Stimulated activated CD4-positive, alpha-beta T cell treated with anti-CD3 and anti-CD28 coated beads, Interleukin-2, amount 100 ng/mL, for 24 hours (primary cell): Measurements from ENCODE around the gene SLC24A4.

Experiments
- DNase-seq, 2 donors: peaks; one replicate each; pipeline ENCODE4 v3.0.0-alpha.2; 2020

Gene SLC24A4

DNA sequence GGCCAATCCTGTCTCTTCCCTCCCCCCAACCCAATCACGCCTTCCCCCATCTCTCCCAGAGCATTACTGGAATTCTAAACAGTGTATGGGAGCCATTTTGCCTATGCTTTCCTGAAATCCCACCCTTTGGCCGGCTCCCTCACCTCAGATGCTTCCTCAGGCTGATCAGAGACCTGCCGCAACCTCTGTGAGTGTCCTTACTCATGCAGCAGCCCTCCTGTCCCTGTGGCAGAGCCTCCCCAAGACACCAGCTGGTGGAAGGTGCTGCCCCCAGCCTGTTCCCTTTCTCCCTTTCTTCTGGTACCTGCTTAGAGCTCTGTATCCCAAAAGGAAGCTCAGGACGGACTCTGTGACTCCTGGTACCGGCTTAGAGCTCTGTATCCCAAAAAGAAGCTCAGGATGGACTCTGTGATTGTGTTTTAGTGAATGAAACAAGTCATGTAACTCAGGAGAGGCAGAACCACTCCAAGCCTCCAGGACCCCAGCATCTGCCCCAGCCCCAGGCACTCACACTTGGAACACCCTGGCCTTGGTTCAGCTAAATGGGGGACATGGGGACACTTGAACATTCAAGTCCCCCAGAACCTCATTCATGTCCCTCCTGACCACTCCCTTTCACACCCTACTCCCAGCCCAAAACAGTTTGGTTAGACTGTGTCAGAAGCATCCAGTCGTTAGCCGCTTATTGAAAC, 161.3 kb downstream of the SLC24A4 start:
- DNase-seq, result no peak

DNA sequence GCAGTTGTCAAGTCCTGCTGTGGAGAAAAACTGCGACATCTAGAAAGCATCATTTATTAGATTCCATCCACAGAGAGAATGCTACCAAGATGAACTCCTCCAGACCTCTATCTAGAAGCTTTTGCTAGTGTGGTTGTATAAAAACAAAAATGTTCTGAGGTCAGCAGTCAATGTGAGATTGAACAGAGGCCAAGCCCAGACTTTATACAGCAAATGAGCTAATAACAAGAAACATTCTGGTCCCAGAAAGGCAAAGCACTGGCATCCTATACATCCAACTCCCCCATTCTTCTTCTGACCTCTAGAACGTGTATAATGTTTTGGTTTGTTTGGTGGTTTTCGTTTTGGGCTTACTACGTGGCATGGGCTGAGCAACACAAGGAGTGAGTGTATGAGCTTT, 163.9 kb downstream of the SLC24A4 start:
- DNase-seq, result no peak

DNA sequence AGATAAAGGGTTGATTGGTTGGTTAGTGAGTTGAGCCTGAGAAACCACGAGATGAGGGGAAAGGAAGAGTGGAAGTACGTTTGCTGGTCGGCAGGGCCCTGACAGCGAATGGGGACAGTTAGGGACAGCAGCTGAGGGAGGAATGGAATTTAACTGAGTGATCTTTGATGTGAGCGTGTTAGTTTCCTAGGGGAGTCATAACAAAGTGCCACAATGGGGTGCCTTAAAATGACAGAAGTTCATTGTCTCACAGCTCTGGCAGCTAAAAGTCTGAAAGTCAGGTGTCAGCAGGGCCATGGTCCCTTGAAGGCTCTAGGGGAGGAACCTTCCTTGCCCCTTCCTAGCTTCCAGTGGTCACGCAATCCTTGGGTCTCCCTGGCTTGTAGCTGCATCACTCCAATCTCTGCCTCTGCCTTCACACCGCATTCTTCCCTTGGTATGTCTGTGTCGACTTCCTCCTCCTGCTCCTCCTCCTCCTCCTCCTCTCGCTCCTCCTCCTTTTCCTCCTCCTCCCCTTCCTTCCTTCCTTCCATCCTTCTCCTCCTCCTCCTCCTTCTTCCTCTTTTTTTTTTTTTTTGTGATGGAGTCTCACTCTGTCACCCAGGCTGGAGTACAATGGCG, 164.7 kb downstream of the SLC24A4 start:
- DNase-seq, result no peak

DNA sequence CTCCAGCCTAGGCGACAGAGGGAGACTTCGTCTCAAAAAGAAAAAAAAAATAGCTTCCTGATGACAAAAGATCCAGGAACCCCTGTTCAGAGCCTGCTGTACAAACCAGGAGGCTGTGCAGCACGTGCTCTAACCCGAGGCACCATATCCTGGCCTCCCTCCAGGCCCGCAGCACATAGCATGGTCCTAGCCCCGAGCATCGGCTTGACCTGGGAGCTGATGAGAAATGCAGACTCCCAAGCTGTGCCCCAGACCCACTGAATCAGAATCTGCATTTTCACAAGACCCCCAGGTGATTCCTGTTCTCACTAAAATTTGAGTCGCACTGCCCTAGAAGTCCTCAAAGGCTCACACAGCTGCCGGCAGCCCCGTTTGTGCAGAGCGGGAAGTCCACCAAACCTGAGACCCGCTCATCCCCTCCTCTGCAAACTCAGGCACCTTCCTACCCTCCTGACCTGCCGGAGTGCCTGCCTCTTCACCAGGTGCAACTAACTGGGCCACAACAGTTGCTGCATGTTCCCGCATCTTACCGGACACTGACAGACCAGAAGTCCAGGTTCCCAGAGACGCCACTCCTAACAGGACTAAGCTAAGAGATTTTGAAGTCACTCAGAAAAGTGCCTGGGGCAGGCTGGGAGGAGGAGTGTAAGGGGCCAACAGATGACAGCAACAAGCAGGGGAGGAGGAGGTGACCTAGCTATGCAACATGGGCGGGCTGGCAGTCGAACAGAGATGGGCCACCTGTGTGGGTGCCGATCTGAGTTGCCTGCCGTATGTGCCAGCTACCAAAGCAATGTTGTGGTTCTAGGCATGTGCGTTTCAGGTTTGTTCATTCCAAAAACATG, 166.7 kb downstream of the SLC24A4 start:
- no peak for DNase-seq

DNA sequence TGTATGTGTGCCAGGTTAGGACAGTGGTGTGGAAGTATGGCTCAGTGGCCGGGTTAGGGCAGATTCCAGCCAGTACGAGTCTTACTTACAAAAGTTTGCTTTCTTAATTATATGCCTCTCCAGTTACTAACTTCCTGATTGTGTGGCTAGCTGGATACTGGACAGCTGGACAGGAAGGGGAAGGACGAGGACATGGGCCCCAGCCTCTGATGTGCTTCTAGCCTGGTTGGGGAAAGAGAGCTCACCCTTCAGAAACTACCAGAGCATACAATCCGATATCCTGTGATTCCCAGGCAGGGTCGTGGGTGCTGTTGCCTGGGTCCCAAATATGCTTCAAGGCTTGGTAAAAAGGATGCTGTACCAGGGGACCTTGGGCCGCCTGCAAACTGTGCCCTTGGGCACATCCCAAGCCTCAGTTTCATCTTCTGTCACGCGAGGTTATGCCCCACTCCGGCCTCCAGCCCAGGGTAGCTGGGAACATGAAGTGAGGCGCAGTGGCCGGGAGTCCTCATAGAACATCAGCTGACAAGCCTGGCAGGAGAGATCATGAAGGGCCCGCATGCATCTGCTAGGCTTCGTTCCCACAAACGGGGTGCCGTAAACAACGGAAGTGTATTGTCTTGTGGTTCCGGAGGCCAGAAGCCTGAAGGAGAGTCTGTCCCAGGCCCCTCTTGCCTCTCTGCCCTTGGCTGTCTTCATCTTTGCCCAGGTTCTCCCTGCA, 167.4 kb downstream of the SLC24A4 start:
- DNase-seq, result no peak

DNA sequence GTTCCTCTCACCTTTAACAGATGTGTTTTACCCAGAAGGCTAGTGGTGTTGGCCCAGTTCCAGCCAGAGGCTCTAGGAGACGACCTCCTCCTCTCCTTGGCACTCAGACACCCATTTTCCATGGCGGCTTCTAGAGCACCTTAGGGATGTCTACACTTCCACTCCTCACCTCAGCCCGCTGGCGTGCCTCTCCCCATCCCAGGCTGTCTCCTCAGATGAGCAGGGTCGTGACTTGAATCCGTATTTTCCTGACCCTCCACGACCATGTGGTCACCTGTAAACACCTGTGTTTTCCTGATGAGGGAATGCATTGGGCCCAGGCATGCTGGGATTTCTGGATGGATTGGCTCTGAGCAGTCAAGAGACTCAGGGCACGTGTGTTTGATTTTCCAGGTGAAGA, 168.8 kb downstream of the SLC24A4 start:
- no peak for DNase-seq

DNA sequence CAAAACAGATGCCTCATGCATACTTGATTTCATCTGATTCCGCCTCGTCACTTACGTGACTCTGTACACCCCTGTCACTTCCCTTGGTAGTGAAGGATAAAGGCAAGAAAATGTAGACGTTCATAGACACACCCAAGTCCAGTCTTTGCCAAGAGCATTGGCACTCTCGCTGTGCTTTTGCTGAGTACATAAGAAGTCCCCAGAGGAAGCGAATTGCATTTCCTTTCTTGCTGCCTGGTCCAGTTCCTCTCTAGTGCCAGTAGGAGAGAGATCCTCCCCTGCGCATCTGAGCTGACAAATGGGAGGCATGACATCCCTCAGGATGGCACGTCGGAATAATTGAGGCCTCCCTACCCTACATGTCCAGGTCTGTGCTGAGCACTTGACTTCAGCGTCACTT, 169.3 kb downstream of the SLC24A4 start:
- DNase-seq, result no peak

DNA sequence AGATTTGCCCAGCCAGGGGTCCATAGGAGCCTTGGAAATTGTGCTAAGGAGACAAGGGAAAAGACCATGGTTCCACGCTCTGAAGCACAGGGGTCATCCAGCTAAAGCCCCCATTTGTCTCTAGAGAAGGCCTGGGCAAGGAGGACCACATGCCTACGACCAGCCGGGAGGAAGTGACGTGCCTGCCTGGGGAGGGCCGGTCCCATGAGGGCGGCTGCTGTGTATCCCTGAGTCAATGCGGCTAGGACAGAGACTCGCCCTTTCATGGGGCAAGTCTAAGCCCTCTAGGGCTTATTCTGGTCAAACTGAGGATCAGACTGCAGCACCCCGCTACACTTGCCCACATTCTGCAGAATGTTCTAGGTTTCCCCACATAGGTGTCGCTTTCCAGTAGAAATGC, 170.1 kb downstream of the SLC24A4 start:
- no peak for DNase-seq

DNA sequence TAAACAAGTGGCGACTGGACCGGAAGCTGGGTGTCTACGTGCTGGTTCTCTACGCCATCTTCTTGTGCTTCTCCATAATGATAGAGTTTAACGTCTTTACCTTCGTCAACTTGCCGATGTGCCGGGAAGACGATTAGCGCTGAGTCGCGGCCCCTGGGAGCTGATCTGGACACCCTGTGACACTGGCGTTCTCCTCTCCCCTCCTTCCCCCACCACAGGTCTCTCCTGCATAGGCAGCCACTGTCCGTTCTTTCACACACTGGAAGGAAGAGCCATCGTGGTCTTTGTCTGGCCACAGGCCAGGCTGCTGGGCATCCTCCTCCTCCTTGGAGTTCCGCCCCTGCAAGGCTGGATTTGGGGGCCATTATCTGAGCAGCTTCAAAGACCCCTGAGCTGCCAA, 170.5 kb downstream of the SLC24A4 start:
- DNase-seq, result no peak

DNA sequence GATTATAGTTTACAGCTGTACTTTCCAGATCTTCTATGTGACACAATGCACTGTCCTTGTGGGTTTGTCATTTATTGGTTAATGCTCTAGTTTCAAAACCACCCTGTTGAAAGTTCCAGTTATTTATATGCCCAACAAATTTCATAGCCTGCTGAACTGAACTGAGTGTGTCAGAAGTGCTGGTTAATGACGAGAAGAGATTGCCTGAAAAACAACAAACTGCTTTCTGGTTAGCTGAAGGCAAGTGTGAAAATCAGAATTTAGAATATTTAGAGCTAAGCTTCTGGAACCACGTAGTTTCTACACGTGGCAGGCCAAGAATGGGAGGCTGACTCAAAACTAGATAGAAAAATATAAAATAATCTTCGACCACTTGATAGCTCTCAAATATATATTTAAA, 171.5 kb downstream of the SLC24A4 start:
- DNase-seq, result no peak

DNA sequence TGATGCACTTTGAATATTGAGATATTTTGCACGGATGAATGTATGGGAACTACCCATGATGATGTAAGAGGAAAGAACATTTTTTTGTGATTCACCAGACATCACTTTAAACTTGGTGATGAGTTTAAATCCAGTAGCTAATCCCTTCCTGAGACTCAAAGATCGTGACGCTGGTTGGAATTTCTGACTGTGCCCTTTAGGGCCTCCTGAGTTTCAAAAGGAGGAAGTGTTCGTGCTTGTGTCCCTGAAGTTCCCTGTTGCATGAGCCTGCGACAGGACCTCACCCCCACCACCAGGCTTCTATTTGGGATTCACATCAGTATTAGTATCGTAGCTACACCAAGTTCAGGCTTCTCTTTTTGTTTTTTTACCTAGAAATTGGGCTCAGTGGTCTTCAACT, 172.1 kb downstream of the SLC24A4 start:
- no peak for DNase-seq

DNA sequence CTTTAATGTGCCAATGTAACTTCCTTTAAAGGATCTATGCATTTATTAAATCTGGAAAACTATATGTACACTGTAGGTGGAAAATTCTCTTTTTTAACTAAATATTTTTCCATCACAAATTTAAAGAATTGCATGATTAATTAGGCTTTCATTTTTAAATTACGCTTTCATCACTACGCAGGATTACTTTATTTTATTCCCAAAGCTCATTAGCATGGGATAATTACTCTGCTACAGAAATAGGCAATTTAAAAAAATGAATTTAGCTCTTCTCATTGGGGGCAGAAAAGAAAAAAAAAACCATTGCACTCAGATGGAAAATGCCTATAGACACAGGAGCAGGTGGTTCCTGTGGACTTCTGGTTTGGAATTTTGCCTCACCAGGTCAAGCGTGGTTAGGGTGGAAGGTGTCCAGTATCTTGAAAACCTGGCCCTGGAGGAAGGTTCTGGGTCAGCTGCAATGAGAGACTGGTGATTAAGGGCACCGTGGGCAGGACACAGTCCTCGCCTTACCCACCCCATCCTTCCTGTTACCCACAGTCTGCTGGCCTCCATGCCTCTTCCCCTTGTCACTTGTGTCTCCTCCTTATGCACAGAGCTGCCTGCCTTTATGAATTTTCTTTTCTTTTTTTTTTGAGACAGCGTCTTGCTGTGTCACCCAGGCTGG, 173.4 kb downstream of the SLC24A4 start:
- no peak for DNase-seq

DNA sequence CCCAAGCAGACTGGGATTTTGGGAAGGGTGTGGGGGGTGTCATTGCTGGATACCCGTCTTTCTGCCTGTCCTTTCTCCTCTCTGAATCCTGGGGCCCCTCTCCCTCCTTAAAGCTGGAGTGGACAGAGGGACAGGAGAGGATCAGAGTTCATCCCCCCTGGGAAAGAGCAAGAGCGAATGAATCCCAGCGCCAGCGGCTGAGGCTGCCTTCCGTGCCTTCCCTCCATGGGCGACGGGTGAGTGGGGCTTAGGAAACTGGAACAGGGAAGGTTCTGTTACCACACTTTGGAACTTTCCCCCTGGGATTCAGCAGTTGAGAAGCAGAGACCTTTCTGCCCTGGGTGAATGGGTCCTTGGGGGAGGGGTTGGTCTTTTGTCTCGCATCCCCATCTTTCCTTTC, 174.4 kb downstream of the SLC24A4 start:
- DNase-seq, result no peak

DNA sequence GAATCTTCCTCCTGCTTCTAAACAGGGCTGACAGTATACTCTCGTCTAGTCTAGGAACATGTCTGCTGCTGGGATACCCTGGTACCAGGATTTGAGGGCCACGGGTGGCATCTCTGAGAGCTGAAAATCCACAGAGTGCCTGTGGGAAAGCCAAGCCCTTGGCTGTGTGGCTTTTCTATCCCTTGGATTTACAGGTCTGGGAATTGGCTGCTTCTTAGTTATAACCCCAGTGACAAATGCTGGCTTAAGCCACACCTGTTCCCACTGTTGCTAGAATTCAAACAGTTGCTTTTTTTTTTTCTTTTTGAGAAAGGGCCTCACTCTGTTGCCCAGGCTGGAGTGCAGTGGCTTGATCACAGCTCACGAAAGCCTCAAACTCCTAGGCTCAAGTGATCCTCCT, 176.3 kb downstream of the SLC24A4 start:
- DNase-seq, result no peak

DNA sequence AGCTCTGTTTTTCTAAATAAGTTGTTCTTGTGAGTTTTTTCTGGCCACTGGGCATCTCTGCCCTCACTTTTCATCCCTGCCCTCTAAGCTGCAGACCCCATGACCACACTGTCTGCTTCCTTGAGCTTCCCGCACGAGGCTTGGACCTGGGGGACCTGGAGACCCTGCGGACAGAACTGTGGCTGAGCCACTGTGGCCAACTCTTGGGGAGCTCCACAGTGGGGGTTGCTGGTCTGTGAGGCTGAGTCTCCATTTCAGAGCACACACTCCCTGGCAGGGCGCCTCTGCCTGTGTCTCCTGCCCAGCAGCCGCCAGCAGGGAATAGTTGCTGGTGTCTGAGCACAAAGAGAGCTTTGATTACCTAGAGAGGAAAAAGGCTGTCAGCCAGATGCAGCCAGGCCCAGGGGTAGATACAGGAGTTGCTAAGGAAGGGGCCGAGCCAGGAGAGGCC, 177.6 kb downstream of the SLC24A4 start:
- DNase-seq, result no peak

DNA sequence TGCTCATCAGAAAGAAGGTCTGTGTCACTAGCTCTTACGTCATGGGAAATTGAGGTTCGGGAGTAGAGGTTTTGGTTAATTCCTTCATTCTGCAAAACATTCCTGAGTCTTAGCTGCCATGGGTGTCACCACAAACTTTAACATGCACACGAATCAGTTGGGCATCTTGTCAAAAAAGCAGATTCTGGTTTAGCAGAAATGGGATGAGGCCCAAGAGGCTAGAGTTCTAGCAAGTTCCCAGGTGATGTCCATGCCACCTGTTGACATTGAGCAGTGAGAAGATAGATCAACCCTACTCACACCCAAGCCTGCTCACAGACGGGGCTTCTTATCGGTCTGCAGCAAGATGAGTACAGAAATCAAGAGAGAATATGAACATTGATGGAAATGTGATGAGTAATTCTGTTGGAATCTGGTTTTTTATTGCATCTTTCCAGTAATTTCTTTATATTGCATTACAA, 179.0 kb downstream of the SLC24A4 start:
- no peak for DNase-seq

DNA sequence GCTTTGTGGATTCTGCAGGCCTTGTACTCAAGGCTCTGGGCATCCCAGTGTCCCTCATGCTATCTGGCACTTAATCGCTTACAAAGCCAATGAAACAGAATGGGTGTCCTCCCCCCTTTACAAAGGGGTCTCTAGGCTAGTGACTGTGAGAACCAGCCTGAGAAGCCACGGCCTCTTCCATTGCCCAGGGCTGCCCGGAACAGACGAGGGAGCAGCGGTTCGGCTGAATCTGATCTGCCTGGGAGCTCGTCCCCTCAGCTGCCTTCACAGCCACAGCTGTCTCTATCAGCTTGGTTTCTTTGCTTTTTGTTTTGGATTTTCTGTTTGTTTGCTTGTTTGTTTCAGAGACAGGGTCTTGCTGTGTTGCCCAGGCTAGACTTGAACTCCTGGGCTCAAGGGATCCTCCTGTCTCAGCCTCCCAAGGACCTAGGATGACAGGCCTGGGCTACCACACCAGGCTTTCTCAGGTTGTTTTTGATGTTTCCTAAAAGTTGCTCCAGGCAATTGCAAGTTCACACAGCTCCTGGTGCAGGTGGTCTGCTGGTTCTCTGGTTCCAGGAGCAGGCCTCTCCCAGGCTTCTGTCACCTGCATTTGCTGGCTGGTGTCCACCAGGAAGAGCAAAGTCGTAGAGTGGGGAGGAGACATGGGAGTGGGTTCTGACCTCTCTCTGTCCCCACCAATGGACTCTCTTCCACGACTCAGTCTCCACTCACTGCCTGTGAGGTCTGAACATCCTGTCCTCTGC, 179.7 kb downstream of the SLC24A4 start:
- no peak for DNase-seq

DNA sequence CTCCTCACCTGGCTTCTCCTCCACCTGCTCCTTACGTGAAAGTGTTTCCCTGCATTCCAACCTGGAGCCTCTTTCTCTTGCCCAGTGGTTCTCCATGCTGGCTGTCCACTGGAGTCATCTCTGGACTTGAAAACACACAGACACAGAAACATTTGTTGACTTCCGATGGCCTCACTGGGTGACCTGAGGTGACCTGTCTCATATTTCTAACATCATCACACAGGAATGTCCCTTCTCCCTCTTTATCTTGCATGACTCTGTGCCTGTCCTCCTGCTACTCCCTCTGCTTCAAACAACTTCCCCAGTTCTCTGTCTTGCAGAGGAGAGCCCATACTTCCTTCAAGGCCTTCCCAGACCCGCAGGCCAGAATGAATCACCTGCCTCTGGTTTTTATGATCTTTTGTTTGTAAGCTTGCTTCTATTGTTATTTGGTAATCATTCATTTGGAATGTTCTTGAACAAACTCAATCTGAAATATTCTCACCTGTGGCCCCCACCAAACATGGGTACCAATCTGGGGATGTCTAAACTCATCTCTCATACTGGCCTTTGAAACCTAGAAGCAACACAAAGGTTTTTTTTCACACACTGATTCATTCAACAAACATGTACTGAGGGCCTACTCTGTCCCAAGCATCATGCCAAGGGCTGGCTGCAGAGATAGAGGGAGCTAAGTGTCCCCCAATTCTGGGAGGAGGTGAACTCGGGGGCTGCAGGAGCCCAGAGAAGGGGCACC, 181.0 kb downstream of the SLC24A4 start:
- no peak for DNase-seq

DNA sequence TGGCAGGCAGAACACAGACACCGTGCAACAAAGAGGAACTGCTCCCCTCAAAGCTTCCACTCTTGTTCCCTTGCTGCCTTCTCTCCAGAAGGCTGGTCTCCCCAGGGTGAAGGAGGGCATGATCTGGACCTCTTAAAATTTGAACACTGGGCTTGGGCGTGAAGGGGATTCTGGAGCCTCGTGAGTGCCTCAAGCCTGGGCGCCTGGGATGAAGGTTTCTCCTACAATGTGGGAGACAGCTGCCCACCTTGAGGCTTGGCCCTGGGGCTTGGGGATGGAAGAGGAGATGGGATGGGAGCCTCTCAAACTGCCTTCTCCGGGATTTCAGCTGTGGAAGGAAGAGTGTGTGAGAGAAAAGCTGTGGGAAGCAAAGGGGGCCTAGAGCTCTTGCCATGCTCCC, 182.9 kb downstream of the SLC24A4 start:
- DNase-seq, result no peak

DNA sequence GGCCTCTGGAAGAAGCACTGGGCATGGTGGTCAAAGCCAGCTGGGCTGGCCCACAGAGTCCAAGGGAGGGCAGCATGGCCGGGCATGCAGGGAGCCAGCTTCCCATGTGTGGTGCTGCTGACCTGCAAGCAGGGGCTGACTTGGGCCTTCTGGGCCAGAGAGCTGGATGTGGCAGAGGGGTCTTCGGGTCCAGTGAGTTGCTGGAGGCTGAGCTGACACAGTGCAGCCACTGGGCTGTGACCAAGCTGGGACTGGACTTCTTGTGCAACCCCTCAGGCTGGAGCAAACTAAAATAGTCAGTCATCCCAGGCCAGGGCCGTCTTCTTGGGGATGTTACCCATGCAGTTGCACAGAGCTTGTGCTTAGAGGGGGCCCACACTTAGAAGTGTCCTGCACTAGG, 183.3 kb downstream of the SLC24A4 start:
- no peak for DNase-seq

DNA sequence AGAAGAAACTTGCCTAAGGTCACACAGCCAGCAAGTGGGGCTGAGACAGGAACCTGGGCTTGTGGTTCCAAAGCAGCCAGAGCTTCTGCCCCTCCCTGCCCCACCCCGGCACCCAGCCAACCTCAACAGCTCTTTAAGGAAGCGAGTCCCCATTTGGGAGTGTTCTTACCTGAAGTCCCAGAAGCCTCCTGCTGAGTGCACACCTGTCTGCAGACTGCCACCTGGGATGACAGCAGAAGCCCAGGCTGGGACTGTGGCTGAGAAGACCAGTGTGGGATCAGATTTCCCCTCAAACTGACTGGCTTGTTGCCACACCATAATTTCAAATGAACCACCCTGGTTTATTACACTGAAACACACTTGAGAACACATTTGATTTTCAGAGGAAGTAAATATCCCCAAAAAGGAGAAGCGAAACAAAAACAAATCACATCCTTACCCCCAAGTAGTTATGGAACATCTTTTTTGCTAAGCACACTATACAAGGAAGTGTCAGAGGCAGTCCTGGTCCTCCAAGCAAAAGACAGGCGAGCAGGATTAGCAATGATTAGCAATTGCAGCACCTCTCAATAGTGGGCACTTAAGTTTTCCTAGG, 184.3 kb downstream of the SLC24A4 start:
- DNase-seq, result no peak
